Measurements from ENCODE around the gene BRD7. TPM values are rescaled to one million over a fixed set of nuclear protein-coding genes. Genes with fewer than 3 reads are reported as not detected.

The BRD7 gene
- total and polyA plus RNA-seq, 4 donors = 13.3 to 34.3 (median 14.1) TPM

DNA sequence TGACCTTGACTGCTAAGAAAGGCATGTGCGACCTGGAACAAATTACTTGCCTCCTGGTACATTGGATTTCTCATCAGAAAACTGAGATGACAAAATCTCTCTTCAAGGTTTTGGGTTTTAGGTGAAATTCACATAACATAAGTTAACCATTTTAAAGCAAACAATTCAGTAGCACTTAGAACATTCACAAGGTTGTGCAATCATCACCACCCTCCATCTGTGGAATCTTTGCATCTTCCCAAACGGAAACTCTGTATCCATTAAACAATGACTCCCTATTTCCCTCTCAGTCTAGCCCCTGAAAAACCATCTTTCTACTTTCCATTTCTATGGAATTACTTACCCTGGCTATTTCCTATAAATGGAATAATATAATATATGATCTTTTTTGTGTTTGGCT lies 42.2 kb upstream of the BRD7 start (continued):
- TF ChIP-seq, protein P1, sequence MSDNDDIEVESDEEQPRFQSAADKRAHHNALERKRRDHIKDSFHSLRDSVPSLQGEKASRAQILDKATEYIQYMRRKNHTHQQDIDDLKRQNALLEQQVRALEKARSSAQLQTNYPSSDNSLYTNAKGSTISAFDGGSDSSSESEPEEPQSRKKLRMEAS (IDR thresholded peaks at IDR 0.05) = no peak
- no peak for TF ChIP-seq HNF4A (conservative IDR thresholded peaks at IDR 0.05)
- TF ChIP-seq TAF1 (conservative IDR thresholded peaks at IDR 0.05) = no peak
- no peak for TF ChIP-seq FOXA2 (IDR thresholded peaks at IDR 0.05)
- no peak for TF ChIP-seq JUND (IDR thresholded peaks at IDR 0.05)
- TF ChIP-seq EGR1 (IDR thresholded peaks at IDR 0.05; ENCODE audit: low read depth in 2 of 2) = no peak
- TF ChIP-seq, protein P2, sequence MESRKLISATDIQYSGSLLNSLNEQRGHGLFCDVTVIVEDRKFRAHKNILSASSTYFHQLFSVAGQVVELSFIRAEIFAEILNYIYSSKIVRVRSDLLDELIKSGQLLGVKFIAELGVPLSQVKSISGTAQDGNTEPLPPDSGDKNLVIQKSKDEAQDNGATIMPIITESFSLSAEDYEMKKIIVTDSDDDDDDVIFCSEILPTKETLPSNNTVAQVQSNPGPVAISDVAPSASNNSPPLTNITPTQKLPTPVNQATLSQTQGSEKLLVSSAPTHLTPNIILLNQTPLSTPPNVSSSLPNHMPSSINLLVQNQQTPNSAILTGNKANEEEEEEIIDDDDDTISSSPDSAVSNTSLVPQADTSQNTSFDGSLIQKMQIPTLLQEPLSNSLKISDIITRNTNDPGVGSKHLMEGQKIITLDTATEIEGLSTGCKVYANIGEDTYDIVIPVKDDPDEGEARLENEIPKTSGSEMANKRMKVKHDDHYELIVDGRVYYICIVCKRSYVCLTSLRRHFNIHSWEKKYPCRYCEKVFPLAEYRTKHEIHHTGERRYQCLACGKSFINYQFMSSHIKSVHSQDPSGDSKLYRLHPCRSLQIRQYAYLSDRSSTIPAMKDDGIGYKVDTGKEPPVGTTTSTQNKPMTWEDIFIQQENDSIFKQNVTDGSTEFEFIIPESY (IDR thresholded peaks at IDR 0.05) = no peak

DNA sequence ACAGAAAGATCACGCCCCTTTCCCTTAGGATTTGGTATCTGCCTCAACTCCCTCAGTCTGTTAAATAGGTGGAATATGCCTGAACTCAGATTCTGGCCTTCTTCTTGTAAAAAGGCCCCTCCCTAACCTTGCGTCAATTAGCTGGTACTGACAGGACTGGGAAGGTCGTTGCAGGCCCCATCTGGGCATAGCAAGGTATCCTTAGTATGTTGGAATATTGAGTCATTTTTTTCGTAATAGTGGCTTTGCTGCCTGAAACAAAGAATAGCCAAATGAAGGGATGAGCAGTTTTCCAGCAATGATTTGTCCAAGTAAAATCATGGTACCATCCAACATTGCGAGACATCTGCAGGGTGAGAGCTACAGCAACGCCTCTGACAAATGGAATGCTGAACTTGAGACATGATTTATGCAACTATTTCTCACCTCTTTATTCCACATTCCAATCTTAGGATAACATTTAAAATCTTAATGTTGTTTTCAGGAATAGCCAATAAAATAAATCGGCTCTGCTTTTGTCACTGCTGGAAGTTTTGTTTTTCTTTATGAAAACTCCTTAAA lies 39.3 kb upstream of the BRD7 start:
- H3K4me1 ChIP-seq (ENCODE audit: control insufficient read depth in 4 of 4, insufficient read depth in 4 of 4, low read length in 3 of 4) = no peaks in the 10 kb centered on the region
- 62% methylated on average over 7 of the region's 7 CpGs for WGBS
- H3K27ac ChIP-seq (ENCODE audit: low read depth in 1 of 2, low read length in 2 of 2) = no peak overlapping the region
- no peak overlapping the region for H3K4me3 ChIP-seq (ENCODE audit: low read depth in 1 of 3, low read length in 3 of 3)
- no peaks in the 10 kb centered on the region for H3K27me3 ChIP-seq (ENCODE audit: control insufficient read depth in 4 of 4, insufficient read depth in 4 of 4, low read length in 3 of 4)
- TF ChIP-seq HNF4A (conservative IDR thresholded peaks at IDR 0.05) (no peak), RAD21 (IDR thresholded peaks at IDR 0.05) (no peak), GABPA (IDR thresholded peaks at IDR 0.05 in 1 of 2, conservative IDR thresholded peaks at IDR 0.05 in 1 of 2) (no peak), FOXA1 (IDR thresholded peaks at IDR 0.05) (no peak), NR2F2 (IDR thresholded peaks at IDR 0.05) (no peak), TAF1 (conservative IDR thresholded peaks at IDR 0.05) (no peak), YY1 (IDR thresholded peaks at IDR 0.05) (no peak), RXRA (IDR thresholded peaks at IDR 0.05) (no peak), SP1 (IDR thresholded peaks at IDR 0.05) (no peak)
- TF ChIP-seq, protein P2 (IDR thresholded peaks at IDR 0.05) = no peak
- no peaks in the 10 kb centered on the region for H3K9me3 ChIP-seq (ENCODE audit: control insufficient read depth in 4 of 4, low read length in 3 of 4)
- DNase-seq (ENCODE audit: low spot score) = no peak
- H3K9ac ChIP-seq (ENCODE audit: low read depth in 1 of 2, low read length in 2 of 2) = no peak overlapping the region
- H3K36me3 ChIP-seq (ENCODE audit: control insufficient read depth in 4 of 4, insufficient read depth in 3 of 4, low read depth in 1 of 4, low read length in 3 of 4) = no peaks in the 10 kb centered on the region

DNA sequence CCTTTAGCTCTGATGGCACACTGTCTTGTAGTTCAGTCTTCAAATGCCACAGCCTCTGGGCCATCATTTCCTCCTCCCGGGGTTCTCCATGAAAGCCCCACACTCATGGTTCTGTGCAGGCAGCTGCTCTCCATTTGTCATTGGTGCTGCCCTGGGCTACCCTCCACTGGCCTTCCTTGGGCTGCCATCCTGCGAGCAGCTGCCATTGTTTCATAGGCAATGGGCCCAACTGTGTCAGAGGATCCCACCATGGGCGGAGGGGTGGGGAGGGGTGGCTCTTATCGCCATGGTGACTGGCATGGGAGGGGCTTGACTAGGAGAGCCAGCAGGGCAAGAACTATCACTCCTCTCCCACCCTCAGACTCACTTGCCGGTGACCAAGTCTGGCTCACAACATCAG lies 38.6 kb upstream of the BRD7 start:
- no peak overlapping the region for H3K27ac ChIP-seq (ENCODE audit: low read depth in 1 of 2, low read length in 2 of 2)
- DNase-seq (ENCODE audit: low spot score) = no peak
- TF ChIP-seq SP1 (IDR thresholded peaks at IDR 0.05) (no peak), HNF4A (conservative IDR thresholded peaks at IDR 0.05) (no peak)
- TF ChIP-seq, protein P3, sequence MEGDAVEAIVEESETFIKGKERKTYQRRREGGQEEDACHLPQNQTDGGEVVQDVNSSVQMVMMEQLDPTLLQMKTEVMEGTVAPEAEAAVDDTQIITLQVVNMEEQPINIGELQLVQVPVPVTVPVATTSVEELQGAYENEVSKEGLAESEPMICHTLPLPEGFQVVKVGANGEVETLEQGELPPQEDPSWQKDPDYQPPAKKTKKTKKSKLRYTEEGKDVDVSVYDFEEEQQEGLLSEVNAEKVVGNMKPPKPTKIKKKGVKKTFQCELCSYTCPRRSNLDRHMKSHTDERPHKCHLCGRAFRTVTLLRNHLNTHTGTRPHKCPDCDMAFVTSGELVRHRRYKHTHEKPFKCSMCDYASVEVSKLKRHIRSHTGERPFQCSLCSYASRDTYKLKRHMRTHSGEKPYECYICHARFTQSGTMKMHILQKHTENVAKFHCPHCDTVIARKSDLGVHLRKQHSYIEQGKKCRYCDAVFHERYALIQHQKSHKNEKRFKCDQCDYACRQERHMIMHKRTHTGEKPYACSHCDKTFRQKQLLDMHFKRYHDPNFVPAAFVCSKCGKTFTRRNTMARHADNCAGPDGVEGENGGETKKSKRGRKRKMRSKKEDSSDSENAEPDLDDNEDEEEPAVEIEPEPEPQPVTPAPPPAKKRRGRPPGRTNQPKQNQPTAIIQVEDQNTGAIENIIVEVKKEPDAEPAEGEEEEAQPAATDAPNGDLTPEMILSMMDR (IDR thresholded peaks at IDR 0.05; ENCODE audit: low read depth, low read length, missing input control) = no peak
- TF ChIP-seq, protein P1 (IDR thresholded peaks at IDR 0.05) = no peak
- WGBS = 81% methylated on average over 5 of the region's 5 CpGs
- no peak overlapping the region for H3K4me3 ChIP-seq (ENCODE audit: low read depth in 1 of 3, low read length in 3 of 3)
- H3K4me1 ChIP-seq (ENCODE audit: control insufficient read depth in 4 of 4, insufficient read depth in 4 of 4, low read length in 3 of 4) = no peaks in the 10 kb centered on the region
- no peaks in the 10 kb centered on the region for H3K36me3 ChIP-seq (ENCODE audit: control insufficient read depth in 4 of 4, insufficient read depth in 3 of 4, low read depth in 1 of 4, low read length in 3 of 4)
- no peak overlapping the region for H3K9ac ChIP-seq (ENCODE audit: low read depth in 1 of 2, low read length in 2 of 2)
- no peaks in the 10 kb centered on the region for H3K9me3 ChIP-seq (ENCODE audit: control insufficient read depth in 4 of 4, low read length in 3 of 4)
- no peaks in the 10 kb centered on the region for H3K27me3 ChIP-seq (ENCODE audit: control insufficient read depth in 4 of 4, insufficient read depth in 4 of 4, low read length in 3 of 4)

Data from liver (tissue), 9 donors.